Motor neuron (in vitro differentiated cells): ENCODE results near the gene RPP25L. TPM values are rescaled to one million over a fixed set of nuclear protein-coding genes. Genes with fewer than 3 reads are reported as not detected.

Experiments
- ATAC-seq, 8 experiments: fragments of 200-7000 bp; cut with Tn5 transposase; replicated peaks in 6 of 8; 2 replicates each; pipeline ENCODE4 v1.8.0; 2021; ENCODE audit warnings: mild to moderate bottlenecking in 8 of 8, moderate library complexity in 8 of 8
- H3K27ac ChIP-seq, 2 donors: fragments of 250-450 bp; sonication (Bioruptor Pico); 2 replicates each; pipeline ENCODE4 v1.9.0; 2021; ENCODE audit warnings: antibody characterized with exemption in 2 of 2, mild to moderate bottlenecking in 2 of 2, moderate library complexity in 1 of 2
- H3K4me1 ChIP-seq, 2 donors: fragments of 250-450 bp; sonication (Bioruptor Pico); replicated peaks in 1 of 2; 2 replicates each; pipeline ENCODE4 v1.6.1; 2021; ENCODE audit warnings: antibody characterized with exemption in 2 of 2, mild to moderate bottlenecking in 2 of 2, moderate library complexity in 1 of 2
- H3K4me3 ChIP-seq, 5 donors: fragments of 250-450 bp; sonication (Bioruptor Pico); 2 replicates each; pipeline ENCODE4 v1.9.0; 2021; ENCODE audit warnings: antibody characterized with exemption in 5 of 5, mild to moderate bottlenecking in 5 of 5, moderate library complexity in 4 of 5
- WGBS, 10 experiments: fragments of 450-650 bp; shearing (Covaris generic); methylation state at CpG; one replicate each; pipeline ENCODE4 v1.0.0; 2022; 5-methylcytosine and 5-hydroxymethylcytosine counted together
- in situ Hi-C, 9 experiments: fragments of 400-800 bp; cut with MboI; loops; one replicate each; pipeline ENCODE4 v1.15.0; 2021; ENCODE audit warnings: low sequenced_read_pairs in 9 of 9, low pct_unique_long_range_greater_than_20kb in 2 of 9; ENCODE audit not compliant: unreplicated experiment in 9 of 9
- total RNA-seq, 8 experiments: library from RNA; unstranded; fragments of 300-600 nt; gene quantifications; 2 replicates each; pipeline versions ENCODE4 v1.2.3 to v1.2.4, GENCODE V29; 2022

Gene RPP25L
- total RNA-seq, 8 experiments from 2014 or later: 17.4 to 64.0 (median 24.0) TPM

- in situ Hi-C loops: no loop called here
- WGBS, 10 experiments: 0 to 60% (median 13%) methylated on average over 1 to 3 of the region's 3 CpGs; no CpG with 5 or more reads in 3 of the 10 experiments
- peak in 6 of 8 experiments; percentile 4 to 21 (median 8) for ATAC-seq
Observed at GRCh38 chr9:34633851-34634550, 22.1 kb upstream of the RPP25L start.

GRCh38 chr9:34633166-34633565 is 21.3 kb upstream of the RPP25L start:
- 46 to 88% (median 52%) methylated on average over 1 to 4 of the region's 5 CpGs; no CpG with 5 or more reads in 4 of the 10 experiments for WGBS, 10 experiments

More at GRCh38 chr9:34633851-34634550, 22.1 kb upstream of the RPP25L start:
- Histone ChIP-seq H3K4me1 (peaks cover 10 to 16% of the 10 kb centered on the region in 2 donors), H3K27ac (no peak overlapping the region), H3K4me3 (no peak overlapping the region)

GRCh38 chr9:34630402-34631154 is 18.7 kb upstream of the RPP25L start:
- no peak overlapping the region for H3K4me3 ChIP-seq
- in situ Hi-C loops: no loop called here
- no peak overlapping the region for H3K27ac ChIP-seq
- WGBS, 10 experiments: 12 to 71% (median 35%) methylated on average over 1 to 4 of the region's 5 CpGs; no CpG with 5 or more reads in 2 of the 10 experiments
- ATAC-seq: peak in 2 of 8 experiments; percentile 20 to 23
- peaks cover 2 to 4% of the 10 kb centered on the region in 2 donors for H3K4me1 ChIP-seq

More at GRCh38 chr9:34633166-34633565, 21.3 kb upstream of the RPP25L start:
- Histone ChIP-seq H3K27ac (no peak overlapping the region), H3K4me1 (peaks cover 12% of the 10 kb centered on the region in 2 donors), H3K4me3 (no peak overlapping the region)
- in situ Hi-C loops: no loop called here
- no peak for ATAC-seq

- H3K27ac ChIP-seq: no peak overlapping the region
- no peak for ATAC-seq
- H3K4me1 ChIP-seq: peaks cover 9 to 11% of the 10 kb centered on the region in 2 donors
- WGBS, 10 experiments: 0 to 69% (median 40%) methylated on average over 1 to 5 of the region's 5 CpGs; no CpG with 5 or more reads in 1 of the 10 experiments
- in situ Hi-C loops: no loop called here
- no peak overlapping the region for H3K4me3 ChIP-seq
Observed at GRCh38 chr9:34629491-34629808, 17.6 kb upstream of the RPP25L start.

DNA sequence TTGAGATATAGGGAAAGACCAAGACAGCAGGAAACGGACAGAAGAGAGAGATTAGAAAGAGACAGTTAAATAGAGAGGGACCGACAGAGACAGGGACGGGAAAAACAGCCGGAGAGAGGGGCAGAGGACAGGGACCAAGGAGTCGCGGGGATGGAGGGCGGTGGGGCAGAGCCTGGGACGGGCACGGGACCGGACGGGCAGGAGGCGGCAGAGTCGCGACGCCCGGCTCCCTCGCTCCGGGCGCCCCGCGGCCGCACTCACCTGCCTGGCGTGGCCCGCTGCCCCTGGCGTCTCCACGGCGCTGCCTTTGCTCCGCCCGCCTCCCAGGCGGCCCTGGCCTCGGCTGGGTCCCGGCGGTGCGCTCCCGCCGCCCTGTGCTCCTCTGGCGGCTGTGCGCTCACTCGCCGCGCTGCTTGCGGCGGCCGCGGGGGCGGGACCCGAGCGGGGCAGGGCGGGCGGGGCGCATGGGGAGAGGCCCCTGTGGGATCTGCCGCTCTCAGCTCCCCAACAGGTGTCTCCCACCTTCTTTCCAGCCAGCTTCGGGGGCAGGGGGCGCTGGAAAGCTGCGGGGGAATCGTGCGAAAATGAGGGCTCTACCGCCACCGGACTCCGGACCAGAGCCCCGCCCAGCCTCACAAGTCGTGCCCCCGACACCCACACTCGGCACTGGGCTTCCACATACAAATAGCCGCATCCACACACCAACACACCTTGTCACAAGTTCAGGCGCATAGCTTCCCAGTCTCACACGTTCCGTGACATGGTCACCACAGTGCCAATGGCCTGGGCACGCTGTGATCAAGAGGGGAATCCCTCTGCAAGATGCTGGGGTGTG is 17.0 kb upstream of the RPP25L start, which contains the start of gene ARID3C:
Gene ARID3C, minus strand, starts transcription at position 411 of the 835 bp plus-strand sequence. CDS start 1,052 bp downstream, outside the sequence.
- peak; percentile 80 to 90 (median 84) for ATAC-seq
- WGBS, 10 experiments: 0 to 13% (median 0%) methylated on average over 1 to 12 of the region's 69 CpGs; no CpG with 5 or more reads in 1 of the 10 experiments
- in situ Hi-C loops: no loop called here
- Histone ChIP-seq H3K27ac (no peak within 1 kb of the TSS), H3K4me1 (peaks cover 13 to 17% of the 10 kb centered on the region in 2 donors), H3K4me3 (peak within 1 kb of the TSS; percentile 15 to 37 (median 23))

GRCh38 chr9:34627716-34628655 is 16.1 kb upstream of the RPP25L start:
- H3K27ac ChIP-seq: no peak overlapping the region
- H3K4me3 ChIP-seq: peak overlapping the region in 3 of 5 donors; percentile 23 to 37 (median 32)
- peaks cover 14 to 18% of the 10 kb centered on the region in 2 donors for H3K4me1 ChIP-seq
- no peak for ATAC-seq
- 18 to 57% (median 43%) methylated on average over 4 to 12 of the region's 20 CpGs; no CpG with 5 or more reads in 1 of the 10 experiments for WGBS, 10 experiments
- in situ Hi-C loops: no loop called here

GRCh38 chr9:34625186-34625486 is 13.2 kb upstream of the RPP25L start:
- in situ Hi-C loops: no loop called here
- WGBS, 10 experiments: 20% methylated on average over 1 of the region's 3 CpGs; no CpG with 5 or more reads in 9 of the 10 experiments
- no peak for ATAC-seq
- Histone ChIP-seq H3K4me1 (peaks cover 19 to 21% of the 10 kb centered on the region in 2 donors), H3K27ac (no peak overlapping the region), H3K4me3 (no peak overlapping the region)

DNA sequence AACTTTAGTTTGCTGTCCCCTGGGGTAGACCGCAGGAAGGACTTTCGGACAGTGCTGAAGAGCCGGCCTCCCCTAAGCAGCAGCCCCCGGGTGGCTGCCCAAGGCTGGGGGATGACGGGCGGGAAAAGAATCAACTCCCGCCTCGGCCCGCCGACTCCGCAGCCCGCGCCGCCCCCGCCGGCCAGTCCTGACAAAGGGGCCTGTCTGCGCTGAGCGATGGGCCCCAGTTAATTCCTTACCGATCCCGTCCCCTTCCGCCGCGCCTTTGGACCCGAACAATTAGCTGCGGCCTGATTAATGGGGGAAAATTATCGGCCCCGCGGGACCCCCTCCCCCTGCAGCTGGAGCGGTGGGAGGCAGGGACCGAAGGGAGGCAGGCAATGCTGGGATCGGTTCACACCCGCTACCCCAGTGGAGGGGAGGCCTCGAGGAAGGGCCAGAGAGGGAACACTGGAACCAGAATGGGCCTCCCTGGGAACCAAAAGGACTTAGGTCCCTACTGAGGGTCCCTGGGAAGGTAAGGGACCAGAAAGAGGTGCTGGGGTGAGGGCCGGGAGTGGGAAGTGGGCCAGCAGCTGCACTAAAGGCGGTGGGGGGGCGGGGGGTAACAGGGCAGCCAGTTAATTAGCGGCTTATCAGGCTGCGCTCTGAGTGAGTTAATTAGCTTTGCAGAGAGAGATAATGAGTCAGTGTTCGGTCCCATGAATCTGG is 12.7 kb upstream of the RPP25L start:
- peaks cover 19 to 22% of the 10 kb centered on the region in 2 donors for H3K4me1 ChIP-seq
- in situ Hi-C loops: no loop called here
- H3K27ac ChIP-seq: no peak overlapping the region
- WGBS, 10 experiments: 0 to 100% (median 8%) methylated on average over 2 to 10 of the region's 39 CpGs; no CpG with 5 or more reads in 4 of the 10 experiments
- peak in 5 of 8 experiments; percentile 7 to 37 (median 30) for ATAC-seq
- H3K4me3 ChIP-seq: no peak overlapping the region

- no peak overlapping the region for H3K4me3 ChIP-seq
- peaks cover 20 to 27% of the 10 kb centered on the region in 2 donors for H3K4me1 ChIP-seq
- ATAC-seq: no peak
- no peak overlapping the region for H3K27ac ChIP-seq
- 0 to 100% (median 80%) methylated on average over 1 to 6 of the region's 63 CpGs; no CpG with 5 or more reads in 5 of the 10 experiments for WGBS, 10 experiments
- in situ Hi-C loops: no loop called here
Observed at GRCh38 chr9:34623374-34624235, 11.7 kb upstream of the RPP25L start.

- WGBS, 10 experiments: 0 to 42% (median 4%) methylated on average over 1 to 29 of the region's 43 CpGs
- peak; percentile 92 to 99 (median 96) for ATAC-seq
- in situ Hi-C loops: no loop called here
- H3K27ac ChIP-seq: peak within 1 kb of the TSS; percentile 59 to 70
- peak within 1 kb of the TSS; percentile 62 to 90 (median 81) for H3K4me3 ChIP-seq
- peaks cover 20 to 23% of the 10 kb centered on the region in 2 donors for H3K4me1 ChIP-seq
Observed at GRCh38 chr9:34620061-34620994, 8.4 kb upstream of the RPP25L start, which contains the start of gene DCTN3. DCTN3 (minus strand) TSS chr9:34620495; CDS start chr9:34620464, 31 bp downstream.
